Ovary (tissue), 3 donors: Measurements from ENCODE around the gene YPEL3.

ENCODE experiments used
- POLR2A ChIP-seq: fragments of 450-650 bp; IDR thresholded peaks from one replicate; pipeline ENCODE4 v1.6.1; 2017; ENCODE audit warnings: antibody characterized with exemption, mild to moderate bottlenecking, moderate library complexity
- TF ChIP-seq, protein P1 (sequence below), 3 donors: fragments of 450-650 bp in 2 of 3; fragments of 200-600 bp in 1 of 3; IDR thresholded peaks; one replicate each; pipeline versions ENCODE4 v1.5.1 to v1.8.0; 2016 to 2022; ENCODE audit warnings: antibody characterized with exemption in 3 of 3, mild to moderate bottlenecking in 1 of 3
- donor health status: DM: no; HTN: no; CAD: no.

DNA sequence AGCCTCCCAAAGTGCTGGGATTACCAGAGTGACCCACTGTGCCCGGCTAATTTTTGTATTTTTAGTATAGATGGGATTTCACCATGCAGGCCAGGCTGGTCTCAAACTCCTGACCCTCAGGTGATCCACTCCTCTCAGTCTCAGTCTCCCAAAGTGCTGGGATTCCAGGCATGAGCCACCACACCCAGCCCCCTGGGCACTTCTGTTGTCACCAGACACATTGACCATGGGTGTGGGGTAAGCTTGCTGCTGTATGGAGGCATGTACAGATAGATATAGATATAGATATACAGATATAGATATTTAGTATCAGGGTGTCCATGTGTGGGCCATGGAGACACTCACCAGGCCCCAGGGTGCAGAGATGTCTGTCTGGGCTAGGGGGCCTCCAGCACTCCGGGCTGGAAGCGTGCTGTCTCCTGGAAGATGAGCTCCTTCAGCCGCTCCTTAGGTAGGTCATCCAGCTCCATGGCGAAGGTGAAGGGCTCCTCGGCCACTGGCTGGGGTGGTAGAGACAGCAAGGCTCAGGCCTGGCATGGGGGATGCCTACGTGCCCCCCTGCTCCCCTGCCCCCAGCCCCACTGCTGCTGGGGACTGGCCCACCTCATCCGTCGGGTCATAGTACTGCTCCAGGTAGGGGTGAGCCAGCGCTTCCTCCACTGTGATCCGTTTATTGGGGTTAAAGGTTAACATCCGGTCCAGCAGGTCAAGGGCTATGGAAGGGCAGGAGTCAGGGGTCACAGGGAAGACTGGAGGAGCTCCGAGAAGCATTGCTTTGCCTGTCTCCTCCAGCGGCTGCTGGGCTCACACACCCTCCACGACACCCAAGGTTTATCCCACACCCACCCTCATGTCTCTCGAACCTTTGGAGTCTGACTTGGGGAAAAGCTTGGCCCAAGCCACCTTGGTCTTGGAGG lies 20.5 kb upstream of the YPEL3 start:
- TF ChIP-seq, protein P1, sequence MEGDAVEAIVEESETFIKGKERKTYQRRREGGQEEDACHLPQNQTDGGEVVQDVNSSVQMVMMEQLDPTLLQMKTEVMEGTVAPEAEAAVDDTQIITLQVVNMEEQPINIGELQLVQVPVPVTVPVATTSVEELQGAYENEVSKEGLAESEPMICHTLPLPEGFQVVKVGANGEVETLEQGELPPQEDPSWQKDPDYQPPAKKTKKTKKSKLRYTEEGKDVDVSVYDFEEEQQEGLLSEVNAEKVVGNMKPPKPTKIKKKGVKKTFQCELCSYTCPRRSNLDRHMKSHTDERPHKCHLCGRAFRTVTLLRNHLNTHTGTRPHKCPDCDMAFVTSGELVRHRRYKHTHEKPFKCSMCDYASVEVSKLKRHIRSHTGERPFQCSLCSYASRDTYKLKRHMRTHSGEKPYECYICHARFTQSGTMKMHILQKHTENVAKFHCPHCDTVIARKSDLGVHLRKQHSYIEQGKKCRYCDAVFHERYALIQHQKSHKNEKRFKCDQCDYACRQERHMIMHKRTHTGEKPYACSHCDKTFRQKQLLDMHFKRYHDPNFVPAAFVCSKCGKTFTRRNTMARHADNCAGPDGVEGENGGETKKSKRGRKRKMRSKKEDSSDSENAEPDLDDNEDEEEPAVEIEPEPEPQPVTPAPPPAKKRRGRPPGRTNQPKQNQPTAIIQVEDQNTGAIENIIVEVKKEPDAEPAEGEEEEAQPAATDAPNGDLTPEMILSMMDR (IDR thresholded peaks at IDR 0.05), result no peak
- no peak for TF ChIP-seq POLR2A
